Fibroblast of lung (primary cell): ENCODE results near the gene RBBP8.
"Not testable (repeated sequence)": the region's sequence is repeated elsewhere in the genome, so short reads cannot be mapped to it uniquely, and the experiment has no call there.

ENCODE experiments used
- CTCF ChIP-seq, 2 donors: IDR thresholded peaks in 1 of 2; conservative IDR thresholded peaks in 1 of 2; 1 replicate in 1 of 2; 2 replicates in 1 of 2; pipeline ENCODE4 v1.5.1; 2011 to 2012; ENCODE audit warnings: low read length in 2 of 2, control low read depth in 1 of 2, inconsistent platforms in 1 of 2, low read depth in 1 of 2, mild to moderate bottlenecking in 1 of 2
- EZH2 ChIP-seq: IDR thresholded peaks from 2 replicates; pipeline ENCODE4 v1.5.1; 2012; ENCODE audit warnings: low read length, control low read depth, mild to moderate bottlenecking; ENCODE audit errors: missing control alignments

DNA sequence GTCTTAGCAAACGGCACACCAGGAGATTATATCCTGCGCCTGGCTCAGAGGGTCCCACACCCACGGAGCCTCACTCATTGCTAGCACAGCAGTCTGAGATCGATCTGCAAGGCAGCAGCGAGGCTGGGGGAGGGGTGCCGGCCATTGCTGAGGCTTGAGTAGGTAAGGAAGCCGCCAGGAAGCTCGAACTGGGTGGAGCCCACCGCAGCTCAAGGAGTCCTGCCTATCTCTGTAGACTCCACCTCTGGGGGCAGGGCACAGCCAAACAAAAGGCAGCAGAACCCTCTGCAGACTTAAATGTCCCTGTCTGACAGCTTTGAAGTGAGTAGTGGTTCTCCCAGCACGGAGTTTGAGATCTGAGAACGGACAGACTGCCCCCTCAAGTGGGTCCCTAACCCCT is 47.4 kb upstream of the RBBP8 start:
- not testable (repeated sequence) for TF ChIP-seq CTCF (conservative IDR thresholded peaks at IDR 0.05 in 1 of 2, IDR thresholded peaks at IDR 0.05 in 1 of 2; ENCODE audit: low read depth in 1 of 2, low read length in 2 of 2); EZH2
